Renal pelvis (tissue), 12 donors: ENCODE results near the gene ANXA9. TPM values are rescaled to one million over a fixed set of nuclear protein-coding genes. Genes with fewer than 3 reads are reported as not detected.

Experiments used
- DNase-seq: peaks from one replicate; pipeline ENCODE4 v3.0.0-alpha.2; 2013
- long read RNA-seq, 16 experiments: transcript quantifications; one replicate each; lab custom pipeline, GENCODE V29; 2026
- polyA plus RNA-seq, 3 donors: library from polyadenylated mRNA; unstranded; fragments of 120-200 nt; gene quantifications; one replicate each; pipeline ENCODE4 v1.2.1, GENCODE V29; 2013; ENCODE audit not compliant: insufficient read length in 3 of 3

Gene ANXA9
- 10 to 100 TPM; 12.8 to 23.1 (median 17.9) TPM for polyA plus RNA-seq
- long read RNA-seq, donor 1, partial matches to known transcripts, result 0 of 3 reads
- long read RNA-seq, donor 1, other reads (novel, unspliced or antisense), result 0 of 3 reads
- long read RNA-seq, donor 2, transcript ANXA9-201 (14 exons, 1,826 nt), result major isoform, 5 of 26 reads
- long read RNA-seq, donor 2, partial matches to known transcripts, result 21 of 26 reads
- long read RNA-seq, donor 2, other reads (novel, unspliced or antisense), result 0 of 26 reads
- long read RNA-seq, donor 3, partial matches to known transcripts, result 5 of 9 reads
- long read RNA-seq, donor 3, other reads (novel, unspliced or antisense), result 0 of 9 reads
- long read RNA-seq, donor 4, partial matches to known transcripts, result 7 of 11 reads
- long read RNA-seq, donor 4, other reads (novel, unspliced or antisense), result 0 of 11 reads
- long read RNA-seq, donor 5, result 0 reads
- long read RNA-seq, donor 6, transcript ANXA9-201 (14 exons, 1,826 nt), result major isoform, 6 of 17 reads
- long read RNA-seq, donor 6, partial matches to known transcripts, result 11 of 17 reads
- long read RNA-seq, donor 6, other reads (novel, unspliced or antisense), result 0 of 17 reads
- long read RNA-seq, donor 7, partial matches to known transcripts, result 38 of 41 reads
- long read RNA-seq, donor 7, other reads (novel, unspliced or antisense), result 0 of 41 reads
- long read RNA-seq, donor 8, partial matches to known transcripts, result 0 of 1 reads
- long read RNA-seq, donor 8, other reads (novel, unspliced or antisense), result 0 of 1 reads
- long read RNA-seq, donor 9, transcript ANXA9-201 (14 exons, 1,826 nt), result major isoform, 5 of 10 reads
- long read RNA-seq, donor 9, partial matches to known transcripts, result 5 of 10 reads
- long read RNA-seq, donor 9, other reads (novel, unspliced or antisense), result 0 of 10 reads
- long read RNA-seq, donor 10, partial matches to known transcripts, result 35 of 36 reads
- long read RNA-seq, donor 10, other reads (novel, unspliced or antisense), result 0 of 36 reads
- long read RNA-seq, donor 11, partial matches to known transcripts, result 0 of 1 reads
- long read RNA-seq, donor 11, other reads (novel, unspliced or antisense), result 0 of 1 reads
- long read RNA-seq, donor 12, transcript ANXA9-201 (14 exons, 1,826 nt), result major isoform, 5 of 5 reads
- long read RNA-seq, donor 12, partial matches to known transcripts, result 0 of 5 reads
- long read RNA-seq, donor 12, other reads (novel, unspliced or antisense), result 0 of 5 reads
- long read RNA-seq, donor 13, partial matches to known transcripts, result 0 of 1 reads
- long read RNA-seq, donor 13, other reads (novel, unspliced or antisense), result 0 of 1 reads
- long read RNA-seq, donor 14, result 0 reads
- long read RNA-seq, donor 15, partial matches to known transcripts, result 0 of 2 reads
- long read RNA-seq, donor 15, other reads (novel, unspliced or antisense), result 0 of 2 reads
- long read RNA-seq, donor 16, partial matches to known transcripts, result 0 of 1 reads
- long read RNA-seq, donor 16, other reads (novel, unspliced or antisense), result 0 of 1 reads

DNA sequence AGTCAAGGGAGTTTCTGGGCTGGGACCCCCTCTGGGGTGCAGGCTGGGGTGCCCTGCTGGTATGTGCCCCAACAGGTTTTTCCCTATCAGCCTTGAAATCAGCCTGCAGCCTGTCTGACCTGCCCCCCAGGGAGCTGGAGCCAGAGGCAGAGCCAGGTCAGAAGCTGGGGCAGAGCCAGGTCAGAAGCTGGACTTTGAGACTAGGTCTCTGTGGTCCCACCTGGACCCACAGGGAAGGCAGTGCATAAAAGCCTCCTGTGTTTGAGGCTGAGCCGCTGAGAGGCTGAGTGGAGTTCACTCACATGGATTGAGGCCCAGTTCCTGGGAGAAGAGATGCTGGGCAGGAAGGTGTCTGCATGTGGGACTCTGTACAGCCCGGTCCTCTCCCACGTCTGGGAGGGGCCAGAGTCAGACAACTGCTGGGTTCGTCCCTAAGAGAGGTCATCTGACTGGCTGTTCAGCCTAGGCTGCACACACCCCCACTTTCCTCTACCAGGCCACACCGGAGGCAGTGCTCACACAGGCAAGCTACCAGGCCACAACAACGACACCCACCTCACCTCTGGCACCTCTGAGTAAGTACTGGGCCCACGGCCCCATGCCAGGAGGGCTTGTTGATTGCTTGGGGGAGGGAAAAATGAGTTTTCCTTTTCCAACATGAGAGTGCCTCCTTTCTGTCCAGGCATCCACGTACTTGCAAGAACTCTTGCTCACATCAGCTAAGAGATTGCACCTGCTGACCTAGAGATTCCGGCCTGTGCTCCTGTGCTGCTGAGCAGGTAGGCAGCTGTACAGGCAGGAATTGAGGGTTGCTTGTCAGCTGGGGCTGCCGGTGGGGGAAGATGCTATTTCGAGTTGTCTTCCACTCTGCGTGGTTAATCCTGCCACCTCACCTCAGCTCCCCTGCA lies at the start of gene ANXA9:
Gene ANXA9, plus strand, starts transcription at position 488 of the 908 bp plus-strand sequence. CDS start 814 bp downstream, outside the sequence.
- no peak for DNase-seq

GRCh38 chr1:150944856-150945255 lies 37.2 kb upstream of the ANXA9 start:
- DNase-seq, result no peak

GRCh38 chr1:150954708-150955107 lies 27.4 kb upstream of the ANXA9 start:
- no peak for DNase-seq

GRCh38 chr1:150955280-150955679 lies 26.8 kb upstream of the ANXA9 start:
- no peak for DNase-seq

GRCh38 chr1:150957666-150958065 lies 24.4 kb upstream of the ANXA9 start:
- DNase-seq, result no peak

GRCh38 chr1:150960646-150961045 lies 21.4 kb upstream of the ANXA9 start:
- no peak for DNase-seq

DNA sequence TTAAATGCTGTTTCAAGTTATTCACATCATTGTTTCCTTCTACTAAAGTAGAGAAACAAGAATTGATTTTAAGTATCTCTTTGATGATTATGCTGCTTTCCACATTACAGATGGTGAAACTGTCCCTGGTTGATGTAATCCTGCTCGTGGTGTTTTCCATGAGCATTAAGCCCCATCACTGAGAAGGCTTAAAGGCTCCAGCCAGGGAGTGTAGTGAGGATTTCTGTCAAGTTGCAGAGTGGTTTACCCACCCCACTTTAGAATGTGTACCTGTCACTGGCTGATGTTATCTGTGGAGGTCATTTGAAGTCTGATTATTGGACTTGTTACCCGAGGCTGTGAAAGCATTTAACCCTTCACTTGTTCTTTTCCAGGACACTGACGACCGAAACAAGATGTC lies 20.3 kb upstream of the ANXA9 start:
- no peak for DNase-seq

- DNase-seq, result no peak
Observed at GRCh38 chr1:150963321-150964163, 18.6 kb upstream of the ANXA9 start.

DNA sequence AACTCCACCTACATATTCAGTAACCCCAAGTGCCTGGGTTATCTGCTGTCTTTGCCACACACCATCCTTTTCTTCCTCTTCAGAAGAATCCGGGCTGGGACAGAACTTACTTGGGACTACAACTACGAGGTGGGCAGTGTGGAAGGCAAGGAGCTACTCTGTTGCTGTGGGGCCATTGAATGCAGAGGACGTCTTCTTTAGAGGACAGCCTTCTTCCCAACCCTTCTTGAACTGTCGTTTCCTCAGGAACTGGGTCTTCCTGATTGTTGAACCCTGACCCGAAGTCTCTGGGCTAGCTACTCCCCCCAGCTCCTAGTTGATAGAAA lies 18.0 kb upstream of the ANXA9 start:
- DNase-seq, result no peak

DNA sequence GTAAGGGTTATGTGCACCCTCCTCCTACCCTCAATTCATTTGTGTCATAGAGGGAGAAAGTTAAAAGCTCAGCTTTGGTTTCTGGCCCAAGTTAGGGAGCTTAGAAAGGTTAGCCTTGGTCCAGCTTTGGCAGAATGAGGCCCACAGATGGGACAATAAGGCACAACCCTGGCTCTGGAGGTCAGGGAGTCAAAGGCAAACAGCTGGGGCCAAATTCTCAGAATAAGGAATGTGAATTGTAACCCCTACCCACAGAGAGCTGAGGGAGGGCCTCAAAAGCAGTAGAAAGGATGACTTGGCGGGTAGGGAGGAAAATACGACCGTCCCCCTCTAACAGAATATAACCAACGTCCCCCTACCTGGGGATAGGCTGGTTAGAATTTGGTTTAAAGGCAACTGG lies 16.5 kb upstream of the ANXA9 start:
- DNase-seq, result no peak

GRCh38 chr1:150966011-150966410 lies 16.1 kb upstream of the ANXA9 start:
- no peak for DNase-seq

GRCh38 chr1:150967936-150968335 lies 14.2 kb upstream of the ANXA9 start:
- no peak for DNase-seq

DNA sequence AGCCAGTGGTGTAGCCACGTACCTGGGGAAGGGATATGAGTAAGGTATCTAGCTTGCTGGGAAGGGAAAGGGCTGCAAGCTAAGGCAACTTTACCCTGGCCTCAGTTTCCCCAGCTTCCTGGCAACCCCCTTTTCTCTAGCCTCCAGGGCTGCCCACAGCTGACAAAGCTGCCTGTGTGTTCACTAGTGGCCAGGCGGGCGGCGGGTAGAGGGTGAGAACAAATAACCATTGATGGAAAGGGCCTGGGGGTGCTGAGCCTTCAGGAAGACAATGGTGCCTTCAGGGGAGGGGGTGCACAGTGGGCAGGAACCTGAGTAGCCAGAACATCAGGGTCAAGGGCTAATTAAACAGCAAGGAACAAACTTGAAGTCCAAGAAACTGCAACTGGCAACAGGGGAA lies 13.6 kb upstream of the ANXA9 start:
- no peak for DNase-seq

- DNase-seq, result no peak
Observed at GRCh38 chr1:150969626-150970025, 12.5 kb upstream of the ANXA9 start.

GRCh38 chr1:150970808-150971582 lies 11.1 kb upstream of the ANXA9 start:
- no peak for DNase-seq

DNA sequence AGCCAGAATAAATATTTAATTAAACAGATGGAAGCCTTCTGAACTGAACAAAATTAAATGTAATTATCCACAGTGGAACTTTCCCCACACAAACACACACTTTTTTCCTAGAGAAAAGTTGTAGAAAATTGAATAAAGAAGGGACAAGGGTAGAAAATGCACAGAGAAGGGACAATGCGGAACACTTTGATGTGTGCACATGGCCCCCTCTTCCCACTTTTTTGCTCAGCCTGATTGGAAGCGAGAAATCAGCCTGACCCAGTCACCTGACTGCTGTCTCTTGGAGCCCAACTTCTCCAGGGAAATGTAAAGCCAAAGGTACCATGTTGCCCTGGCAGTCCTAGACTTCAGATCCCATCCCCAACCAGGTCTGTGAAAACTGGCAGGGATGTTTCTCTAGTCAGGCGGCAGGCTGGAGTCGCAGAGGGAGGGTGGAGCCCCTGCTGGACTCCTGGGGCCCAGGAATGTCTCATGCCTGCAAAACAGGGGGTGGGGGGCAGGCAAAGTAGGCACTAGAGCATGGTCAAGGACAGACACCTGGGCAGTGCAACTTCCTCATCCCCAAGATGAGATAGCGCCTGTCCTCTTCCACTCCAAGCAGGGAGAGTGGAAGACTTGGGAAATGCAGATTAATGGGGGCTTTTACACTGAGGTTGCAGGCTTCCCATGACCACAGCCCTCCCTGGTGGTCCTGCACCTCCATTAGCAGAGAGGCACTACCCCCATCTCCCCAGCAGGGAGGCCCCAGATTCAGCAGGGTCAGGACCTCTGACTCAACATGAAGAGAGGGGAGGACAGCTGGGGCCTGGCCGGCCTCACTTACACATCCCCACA lies 10.3 kb upstream of the ANXA9 start:
- DNase-seq, result no peak

DNA sequence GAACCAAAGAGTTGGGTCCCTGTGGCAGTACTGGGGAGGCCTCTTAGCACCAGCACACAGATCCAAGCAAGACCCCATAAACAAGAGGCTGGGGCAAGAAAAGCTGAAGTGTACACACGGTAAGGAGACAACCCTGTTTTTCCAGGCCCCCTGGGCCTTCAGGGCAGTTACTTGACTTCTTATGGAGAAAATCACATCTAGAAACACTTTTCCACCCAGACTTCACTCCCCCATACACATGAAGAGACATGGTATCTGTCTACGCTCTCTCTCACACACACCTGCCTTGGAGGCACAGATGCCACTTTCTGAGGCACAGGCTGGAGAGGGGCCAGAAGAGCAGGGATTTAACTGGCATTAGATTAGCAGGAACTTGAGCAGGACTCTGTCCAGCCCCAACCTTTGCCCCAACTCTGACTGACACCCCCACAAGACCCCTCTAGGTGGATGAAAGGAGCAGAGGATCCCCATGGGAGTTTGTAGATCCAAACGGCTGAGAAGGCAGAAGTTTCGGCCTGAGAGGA lies 9.6 kb upstream of the ANXA9 start:
- no peak for DNase-seq
